Vagina (tissue), 2 donors: ENCODE measurements around the gene CSMD2.

Experiments used
- CTCF ChIP-seq, 3 experiments: fragments of 450-650 bp in 2 of 3; fragments of 200-600 bp in 1 of 3; sonication (generic) in 1 of 3; IDR thresholded peaks; one replicate each; pipeline ENCODE4 v1.5.1; 2017 to 2019; ENCODE audit warnings: antibody characterized with exemption in 3 of 3, mild to moderate bottlenecking in 2 of 3, moderate library complexity in 2 of 3
- POLR2AphosphoS5 ChIP-seq, 2 donors: sonication (generic); formaldehyde crosslinking; IDR thresholded peaks; one replicate each; pipeline ENCODE4 v1.9.0; 2017; ENCODE audit warnings: antibody characterized with exemption in 2 of 2, mild to moderate bottlenecking in 2 of 2, low read depth in 1 of 2; ENCODE audit not compliant: insufficient read depth in 1 of 2

GRCh38 chr1:33823830-33824229 lies 341.2 kb downstream of the CSMD2 start:
- TF ChIP-seq CTCF (IDR thresholded peaks at IDR 0.05) (no peak), POLR2AphosphoS5 (IDR thresholded peaks at IDR 0.05; ENCODE audit: insufficient read depth in 1 of 2, low read depth in 1 of 2) (no peak)
